A549 (cell line): ENCODE data around the gene KMT2D. TPM values are rescaled to one million over a fixed set of nuclear protein-coding genes. Genes with fewer than 3 reads are reported as not detected.

Source experiments
- ATAC-seq, 2 experiments: fragments of 200-7000 bp in 1 of 2; fragments of >200 bp in 1 of 2; cut with Nextera tagmentation in 1 of 2; cut with Tn5 transposase in 1 of 2; 3 replicates each; pipeline versions ENCODE4 v1.8.0 to v1.9.1; 2018 to 2020; ENCODE audit warnings: mild to moderate bottlenecking in 1 of 2, moderate library complexity in 1 of 2
- CTCF ChIA-PET: fragments of 300-600 bp; sonication (Branson Sonifier 250); formaldehyde crosslinking; extraction: SDS; loops from one replicate; lab custom pipeline; 2021; ENCODE audit warnings: antibody characterized with exemption, inconsistent platforms; lab: Yijun Ruan, JAX
- POLR2A ChIA-PET: fragments of 350-600 bp; formaldehyde crosslinking; extraction: SDS; loops from one replicate; lab custom pipeline; 2021; ENCODE audit warnings: antibody characterized with exemption, inconsistent platforms; lab: Yijun Ruan, JAX
- DNase-seq, 2 experiments: peaks; one replicate each; pipeline versions ENCODE4 v3.0.0 to v3.0.0-alpha.2; 2011 to 2016; ENCODE audit warnings: low read depth in 1 of 2, low spot score in 1 of 2
- FAIRE-seq: peaks from 2 replicates; lab custom pipeline; 2011; peaks lifted over from hg19 to GRCh38; lab: Jason Lieb, UNC
- H3K27ac ChIP-seq, 2 experiments: fragments of >200 bp; sonication (Bioruptor Twin); formaldehyde crosslinking; 3 replicates each; pipeline ENCODE4 v1.5.1; 2016 to 2017
- H3K4me1 ChIP-seq: fragments of >200 bp; sonication (Bioruptor Twin); formaldehyde crosslinking; 3 replicates; pipeline ENCODE4 v1.6.1; 2016
- H3K4me2 ChIP-seq: fragments of >200 bp; sonication (Bioruptor Twin); formaldehyde crosslinking; 3 replicates; pipeline ENCODE4 v1.6.1; 2016
- H3K4me3 ChIP-seq: fragments of >200 bp; sonication (Bioruptor Twin); formaldehyde crosslinking; 3 replicates; pipeline ENCODE4 v1.5.1; 2016
- H3K9me3 ChIP-seq: fragments of >200 bp; sonication (Bioruptor Twin); formaldehyde crosslinking; 3 replicates; pipeline ENCODE4 v1.6.1; 2016
- CTCF ChIP-seq: fragments of >200 bp; sonication (Bioruptor Twin); formaldehyde crosslinking; IDR thresholded peaks from 3 replicates; pipeline ENCODE4 v1.5.1; 2016
- FOXS1 ChIP-seq: fragments of 250-450 bp; sonication (Bioruptor Pico); IDR thresholded peaks from 2 replicates; pipeline ENCODE4 v1.5.0; 2020; ENCODE audit warnings: mild to moderate bottlenecking, moderate library complexity
- HDAC2 ChIP-seq: fragments of 200-600 bp; sonication (generic); IDR thresholded peaks from 2 replicates; pipeline ENCODE4 v1.6.1; 2016
- HOXA7 ChIP-seq: fragments of 250-450 bp; sonication (Bioruptor Pico); IDR thresholded peaks from 2 replicates; pipeline ENCODE4 v1.5.0; 2020; ENCODE audit warnings: mild to moderate bottlenecking, moderate library complexity
- MAX ChIP-seq: IDR thresholded peaks from 2 replicates; pipeline ENCODE4 v1.6.1; 2012
- NR3C1 ChIP-seq: fragments of >200 bp; sonication (Bioruptor Twin); formaldehyde crosslinking; IDR thresholded peaks from 3 replicates; pipeline ENCODE4 v1.6.1; 2017
- PBX3 ChIP-seq: IDR thresholded peaks from 2 replicates; pipeline ENCODE4 v1.6.1; 2012
- RCOR1 ChIP-seq: fragments of 150-350 bp; IDR thresholded peaks from 2 replicates; pipeline ENCODE4 v1.6.1; 2014; ENCODE audit warnings: antibody characterized with exemption, low read length, low read depth
- WGBS: methylation state at CpG from one replicate; pipeline ENCODE4 v1.1.6; 2017; ENCODE audit errors: missing lambda C conversion rate; 5-methylcytosine and 5-hydroxymethylcytosine counted together
- polyA plus RNA-seq, 4 experiments: library from polyadenylated mRNA; depleted of rRNA in 3 of 4; stranded (reverse); fragments of >200 nt; fragmentation: RNase III in 1 of 4; extraction: RNeasy Plus Mini Kit Qiagen cat#74134 plus additional on column Dnase treatment in 1 of 4; gene quantifications; 2 replicates in 3 of 4; 3 replicates in 1 of 4; pipeline ENCODE4 v1.2.3, GENCODE V29; 2011 to 2017

The KMT2D gene
- polyA plus RNA-seq, 2 of the 4 experiments (the other 2 are of a cell fraction) = 17.6 to 20.0 TPM

- ATAC-seq (no peak), DNase-seq (peak in 1 of 2 experiments; percentile 40), FAIRE-seq (no peak)
- POLR2A ChIA-PET = no interaction called here
- H3K4me2 ChIP-seq = no peak overlapping the region
- TF ChIP-seq PBX3 = no peak
- TF ChIP-seq CTCF = 0 out of 3 replicates have a peak, but pooled peaks have one; percentile 15
- TF ChIP-seq, all 56 proteins: peak for 1
- 36% methylated on average over 1 of the region's 1 CpG for WGBS
- no peak overlapping the region for H3K27ac ChIP-seq
- CTCF ChIA-PET = interaction anchor here (1.2 to 77.5 kb wide), 5 partner anchors 11 to 60 kb away, joined by 3 to 2584 read pairs (median 68); partner anchors contain the start of genes ARF3, DDN, FKBP11 and WNT1
- H3K4me3 ChIP-seq = no peak overlapping the region
- H3K4me1 ChIP-seq = peaks cover 16% of the 10 kb centered on the region
- no peaks in the 10 kb centered on the region for H3K9me3 ChIP-seq
Observed at GRCh38 chr12:49014547-49014946, 46.0 kb downstream of the KMT2D start.

- ATAC-seq = no peak
- Histone ChIP-seq H3K4me1 (peaks cover 22% of the 10 kb centered on the region), H3K4me2 (no peak overlapping the region), H3K4me3 (no peak overlapping the region), H3K27ac (no peak overlapping the region), H3K9me3 (no peaks in the 10 kb centered on the region)
- no peak for DNase-seq
- ChIA-PET POLR2A (no interaction called here), CTCF (interaction anchor here (1.0 to 77.5 kb wide), 5 partner anchors 10 to 334 kb away, joined by 4 to 2584 read pairs (median 68); partner anchors contain the start of genes ARF3, DDN, FKBP11 and WNT1)
- no peak for TF ChIP-seq HOXA7 (CRISPR knock-in tag)
- no peak for TF ChIP-seq FOXS1
- TF ChIP-seq CTCF = no peak
- WGBS = 86% methylated on average over 3 of the region's 3 CpGs
- FAIRE-seq = no peak
Observed at GRCh38 chr12:49013428-49013827, 47.2 kb downstream of the KMT2D start.

GRCh38 chr12:49012739-49013138 is 47.9 kb downstream of the KMT2D start:
- no peak overlapping the region for H3K4me2 ChIP-seq
- DNase-seq (no peak), FAIRE-seq (no peak), ATAC-seq (no peak)
- ChIA-PET POLR2A (no interaction called here), CTCF (interaction anchor here (1.0 to 77.5 kb wide), 5 partner anchors 9 to 335 kb away, joined by 4 to 2584 read pairs (median 68); partner anchors contain the start of genes ARF3, DDN, FKBP11 and WNT1)
- H3K9me3 ChIP-seq = no peaks in the 10 kb centered on the region
- TF ChIP-seq HDAC2 (no peak), RCOR1 (no peak), NR3C1 (no peak), MAX (no peak), PBX3 (no peak)
- no peak overlapping the region for H3K27ac ChIP-seq
- H3K4me1 ChIP-seq = peaks cover 23% of the 10 kb centered on the region
- H3K4me3 ChIP-seq = no peak overlapping the region

Other genes with a start within 250 kb of the KMT2D start
- gene CACNB3, start 242.3 kb downstream of the KMT2D start, polyA plus RNA-seq (2011; rRNA removed) = 12.9 and 15.4 TPM in 2 replicates
- 17.2 to 25.8 TPM (median 23.9 TPM) in 3 replicates for gene CACNB3, start 242.3 kb downstream of the KMT2D start, polyA plus RNA-seq (2017; fragmentation: RNase III; extraction: RNeasy Plus Mini Kit Qiagen cat#74134 plus additional on column Dnase treatment)
- 132 TPM in 2 replicates for gene DDX23, start 208.6 kb downstream of the KMT2D start, polyA plus RNA-seq (2011; rRNA removed)
- gene DDX23, start 208.6 kb downstream of the KMT2D start, polyA plus RNA-seq (2017; fragmentation: RNase III; extraction: RNeasy Plus Mini Kit Qiagen cat#74134 plus additional on column Dnase treatment) = 112 to 119 TPM (median 116 TPM) in 3 replicates
- 37.8 and 54.5 TPM in 2 replicates for gene RND1, start 194.9 kb downstream of the KMT2D start, polyA plus RNA-seq (2011; rRNA removed)
- 16.8 to 28.7 TPM (median 26.5 TPM) in 3 replicates for gene RND1, start 194.9 kb downstream of the KMT2D start, polyA plus RNA-seq (2017; fragmentation: RNase III; extraction: RNeasy Plus Mini Kit Qiagen cat#74134 plus additional on column Dnase treatment)
- gene FKBP11, start 135.3 kb downstream of the KMT2D start, polyA plus RNA-seq (2011; rRNA removed) = 50.9 and 61.9 TPM in 2 replicates
- gene FKBP11, start 135.3 kb downstream of the KMT2D start, polyA plus RNA-seq (2017; fragmentation: RNase III; extraction: RNeasy Plus Mini Kit Qiagen cat#74134 plus additional on column Dnase treatment) = 41.2 to 45.5 TPM (median 42.2 TPM) in 3 replicates
- gene ARF3, start 103.3 kb downstream of the KMT2D start, polyA plus RNA-seq (2011; rRNA removed) = 281 and 287 TPM in 2 replicates
- 133 to 138 TPM (median 138 TPM) in 3 replicates for gene ARF3, start 103.3 kb downstream of the KMT2D start, polyA plus RNA-seq (2017; fragmentation: RNase III; extraction: RNeasy Plus Mini Kit Qiagen cat#74134 plus additional on column Dnase treatment)
- 1.8 and 2.0 TPM in 2 replicates for gene WNT10B, start 89.1 kb downstream of the KMT2D start, polyA plus RNA-seq (2011; rRNA removed)
- gene WNT10B, start 89.1 kb downstream of the KMT2D start, polyA plus RNA-seq (2017; fragmentation: RNase III; extraction: RNeasy Plus Mini Kit Qiagen cat#74134 plus additional on column Dnase treatment) = 1.5 to 1.9 TPM (median 1.7 TPM) in 3 replicates
- gene WNT1, start 82.5 kb downstream of the KMT2D start, polyA plus RNA-seq (2011; rRNA removed) = not detected in 2 replicates
- not detected in 3 replicates for gene WNT1, start 82.5 kb downstream of the KMT2D start, polyA plus RNA-seq (2017; fragmentation: RNase III; extraction: RNeasy Plus Mini Kit Qiagen cat#74134 plus additional on column Dnase treatment)
- gene DDN, start 61.4 kb downstream of the KMT2D start, polyA plus RNA-seq (2011; rRNA removed) = 0.12 TPM in 2 replicates
- gene DDN, start 61.4 kb downstream of the KMT2D start, polyA plus RNA-seq (2017; fragmentation: RNase III; extraction: RNeasy Plus Mini Kit Qiagen cat#74134 plus additional on column Dnase treatment) = 0.34 to 0.50 TPM (median 0.38 TPM) in 3 replicates
- 100 and 117 TPM in 2 replicates for gene PRKAG1, start 42.0 kb downstream of the KMT2D start, polyA plus RNA-seq (2011; rRNA removed)
- gene PRKAG1, start 42.0 kb downstream of the KMT2D start, polyA plus RNA-seq (2017; fragmentation: RNase III; extraction: RNeasy Plus Mini Kit Qiagen cat#74134 plus additional on column Dnase treatment) = 40.0 to 42.8 TPM (median 41.9 TPM) in 3 replicates
- gene RHEBL1, start 9.2 kb upstream of the KMT2D start, polyA plus RNA-seq (2011; rRNA removed) = 4.0 TPM in 2 replicates
- 1.8 to 2.4 TPM (median 2.1 TPM) in 3 replicates for gene RHEBL1, start 9.2 kb upstream of the KMT2D start, polyA plus RNA-seq (2017; fragmentation: RNase III; extraction: RNeasy Plus Mini Kit Qiagen cat#74134 plus additional on column Dnase treatment)
- gene DHH, start 34.0 kb upstream of the KMT2D start, polyA plus RNA-seq (2011; rRNA removed) = not detected in 2 replicates
- not detected in 3 replicates for gene DHH, start 34.0 kb upstream of the KMT2D start, polyA plus RNA-seq (2017; fragmentation: RNase III; extraction: RNeasy Plus Mini Kit Qiagen cat#74134 plus additional on column Dnase treatment)
- 25.1 and 35.7 TPM in 2 replicates for gene LMBR1L, start 50.1 kb upstream of the KMT2D start, polyA plus RNA-seq (2011; rRNA removed)
- 12.9 to 20.0 TPM (median 16.7 TPM) in 3 replicates for gene LMBR1L, start 50.1 kb upstream of the KMT2D start, polyA plus RNA-seq (2017; fragmentation: RNase III; extraction: RNeasy Plus Mini Kit Qiagen cat#74134 plus additional on column Dnase treatment)
- 2,708 and 2,745 TPM in 2 replicates for gene TUBA1B, start 70.6 kb upstream of the KMT2D start, polyA plus RNA-seq (2011; rRNA removed)
- 2,367 to 2,820 TPM (median 2,590 TPM) in 3 replicates for gene TUBA1B, start 70.6 kb upstream of the KMT2D start, polyA plus RNA-seq (2017; fragmentation: RNase III; extraction: RNeasy Plus Mini Kit Qiagen cat#74134 plus additional on column Dnase treatment)
- 163 and 231 TPM in 2 replicates for gene TUBA1A, start 128.3 kb upstream of the KMT2D start, polyA plus RNA-seq (2011; rRNA removed)
- gene TUBA1A, start 128.3 kb upstream of the KMT2D start, polyA plus RNA-seq (2017; fragmentation: RNase III; extraction: RNeasy Plus Mini Kit Qiagen cat#74134 plus additional on column Dnase treatment) = 218 to 241 TPM (median 222 TPM) in 3 replicates
- 1,183 and 1,488 TPM in 2 replicates for gene TUBA1C, start 204.3 kb upstream of the KMT2D start, polyA plus RNA-seq (2011; rRNA removed)
- 1,577 to 1,940 TPM (median 1,656 TPM) in 3 replicates for gene TUBA1C, start 204.3 kb upstream of the KMT2D start, polyA plus RNA-seq (2017; fragmentation: RNase III; extraction: RNeasy Plus Mini Kit Qiagen cat#74134 plus additional on column Dnase treatment)
- gene PRPH, start 234.4 kb upstream of the KMT2D start, polyA plus RNA-seq (2011; rRNA removed) = 1.7 and 2.0 TPM in 2 replicates
- 0.42 to 0.67 TPM (median 0.50 TPM) in 3 replicates for gene PRPH, start 234.4 kb upstream of the KMT2D start, polyA plus RNA-seq (2017; fragmentation: RNase III; extraction: RNeasy Plus Mini Kit Qiagen cat#74134 plus additional on column Dnase treatment)